Effector memory CD8-positive, alpha-beta T cell (primary cell): ENCODE measurements around the gene TBC1D22A.
A peak's percentile ranks its signal among the peaks of the same experiment; 100 is the strongest.

ENCODE experiments used
- ATAC-seq: fragments of 150-1000 bp; cut with Tn5 transposase; replicated peaks from 2 replicates; pipeline ENCODE4 v1.10.0; 2021; ENCODE audit warnings: mild to moderate bottlenecking, moderate library complexity
- DNase-seq, 3 experiments: peaks; one replicate each; pipeline ENCODE4 v3.0.0; 2021
- H3K27ac Mint-ChIP-seq, 2 donors: one replicate each; pipeline ENCODE4 v1.8.0; 2022; ENCODE audit warnings: mild to moderate bottlenecking in 2 of 2, mixed read lengths in 2 of 2, moderate library complexity in 2 of 2
- H3K27me3 Mint-ChIP-seq, 2 donors: one replicate each; pipeline ENCODE4 v1.8.0; 2022; ENCODE audit warnings: mixed read lengths in 2 of 2
- H3K36me3 Mint-ChIP-seq: one replicate; pipeline ENCODE4 v1.8.0; 2022; ENCODE audit warnings: mild to moderate bottlenecking, moderate library complexity, mixed read lengths; ENCODE audit not compliant: insufficient read depth
- H3K4me1 Mint-ChIP-seq, 2 donors: one replicate each; pipeline ENCODE4 v1.8.0; 2022; ENCODE audit warnings: low read depth in 2 of 2, mixed read lengths in 2 of 2
- H3K4me3 Mint-ChIP-seq, 2 donors: one replicate each; pipeline ENCODE4 v1.8.0; 2022; ENCODE audit warnings: mild to moderate bottlenecking in 2 of 2, mixed read lengths in 2 of 2, moderate library complexity in 2 of 2
- H3K9me3 Mint-ChIP-seq, 2 donors: one replicate each; pipeline ENCODE4 v1.8.0; 2022; ENCODE audit warnings: mixed read lengths in 2 of 2

TBC1D22A gene

DNA sequence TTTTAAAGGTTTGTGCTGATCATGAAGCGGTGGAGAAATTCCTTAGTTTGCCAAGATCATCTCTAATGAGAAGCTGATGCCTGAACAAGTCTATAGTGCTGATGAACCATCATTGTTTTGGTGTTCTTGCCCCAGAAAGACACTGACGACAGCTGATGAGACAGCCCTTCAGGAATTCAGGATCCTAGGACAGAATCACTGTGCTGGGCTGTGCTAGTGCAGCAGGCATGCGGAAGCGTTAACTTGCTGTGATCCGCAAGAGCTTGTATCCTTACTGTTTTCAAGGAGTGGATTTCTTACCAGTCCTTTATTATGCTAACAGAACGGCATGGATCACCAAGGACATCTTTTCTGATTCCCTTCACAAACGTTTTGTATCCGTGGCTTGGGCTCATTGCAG, 104.1 kb downstream of the TBC1D22A start:
- H3K9me3 Mint-ChIP-seq, result no peaks in the 10 kb centered on the region
- no peak for ATAC-seq
- H3K27me3 Mint-ChIP-seq, result no peaks in the 10 kb centered on the region
- H3K36me3 Mint-ChIP-seq, result peaks cover 8% of the 10 kb centered on the region
- no peak for DNase-seq
- peaks cover 19 to 21% of the 10 kb centered on the region in 2 donors for H3K4me1 Mint-ChIP-seq
- no peak overlapping the region for H3K27ac Mint-ChIP-seq
- H3K4me3 Mint-ChIP-seq, result no peak overlapping the region

DNA sequence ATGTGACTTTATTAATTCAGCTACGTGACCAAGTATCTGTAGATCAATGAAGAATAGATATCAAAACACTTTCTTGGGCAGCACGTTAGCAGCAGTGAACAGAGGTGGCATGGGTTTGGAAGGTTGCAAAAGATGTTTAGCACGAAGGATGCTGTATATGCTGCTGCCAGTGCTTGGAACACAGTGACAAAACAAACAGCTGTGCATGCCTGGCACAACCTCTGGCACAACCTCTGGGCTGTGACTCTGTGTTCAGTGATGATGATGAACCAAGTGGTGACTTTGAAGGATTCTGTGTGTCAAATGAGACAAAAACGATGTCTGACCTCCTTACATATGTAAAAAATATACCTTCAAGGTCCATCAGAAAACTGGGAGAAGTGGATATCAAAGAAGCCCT, 104.7 kb downstream of the TBC1D22A start:
- DNase-seq (no peak), ATAC-seq (no peak)
- no peaks in the 10 kb centered on the region for H3K9me3 Mint-ChIP-seq
- peaks cover 14 to 16% of the 10 kb centered on the region in 2 donors for H3K4me1 Mint-ChIP-seq
- H3K4me3 Mint-ChIP-seq, result no peak overlapping the region
- peaks cover 8% of the 10 kb centered on the region for H3K36me3 Mint-ChIP-seq
- no peaks in the 10 kb centered on the region for H3K27me3 Mint-ChIP-seq
- no peak overlapping the region for H3K27ac Mint-ChIP-seq

DNA sequence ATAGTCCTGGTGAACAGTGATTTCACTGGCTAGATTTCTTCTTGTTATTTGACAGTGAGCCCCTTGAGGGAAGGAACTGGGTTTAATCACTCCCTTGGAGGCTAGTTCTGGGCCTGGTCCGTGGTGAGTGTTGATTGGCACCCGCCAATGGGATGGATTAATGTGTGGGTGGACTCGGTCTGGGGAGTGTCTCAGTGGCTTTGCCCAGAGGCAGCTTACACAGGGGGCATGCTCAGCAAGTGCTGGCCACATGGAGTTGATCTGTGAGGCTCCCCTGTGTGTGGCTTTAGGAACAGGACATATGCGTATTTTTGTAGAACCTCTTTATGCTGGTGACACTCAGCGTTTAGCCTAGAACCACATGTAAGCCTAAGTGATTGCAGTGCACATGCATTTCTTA, 106.9 kb downstream of the TBC1D22A start:
- no peaks in the 10 kb centered on the region for H3K9me3 Mint-ChIP-seq
- H3K4me3 Mint-ChIP-seq, result no peak overlapping the region
- H3K27ac Mint-ChIP-seq, result no peak overlapping the region
- no peak for DNase-seq
- ATAC-seq, result no peak
- H3K27me3 Mint-ChIP-seq, result no peaks in the 10 kb centered on the region
- H3K4me1 Mint-ChIP-seq, result peaks cover 10 to 16% of the 10 kb centered on the region in 2 donors
- H3K36me3 Mint-ChIP-seq, result peaks cover 8% of the 10 kb centered on the region

DNA sequence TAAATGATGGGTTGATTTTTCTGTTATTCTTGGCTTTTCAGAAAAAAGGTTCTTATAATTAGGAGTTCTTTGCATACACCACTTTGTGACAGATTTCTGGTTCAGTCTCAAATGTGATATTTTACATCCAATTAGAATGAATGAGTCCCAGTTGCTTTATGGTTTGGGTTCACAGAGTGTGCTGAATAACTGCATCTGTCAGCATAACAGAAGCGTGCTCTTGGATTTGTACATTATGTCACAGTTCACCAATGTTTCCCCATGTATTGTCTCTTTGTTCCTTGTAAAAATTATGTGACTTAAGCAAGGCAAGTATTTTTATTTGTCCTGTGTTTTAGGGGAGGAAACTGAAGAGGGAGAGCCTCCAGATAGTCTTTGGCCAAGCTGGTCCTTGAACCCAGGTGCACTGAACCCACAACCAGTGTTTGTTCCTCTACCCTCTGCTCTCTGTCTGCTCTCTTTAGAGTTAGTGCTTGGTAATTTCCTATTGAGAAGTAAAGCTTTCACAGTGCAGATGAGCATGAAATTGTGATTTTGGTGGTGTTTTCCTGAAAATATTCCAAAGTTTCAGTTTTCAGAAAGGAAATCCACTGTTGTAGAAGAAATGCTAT, 107.5 kb downstream of the TBC1D22A start:
- peaks cover 9 to 20% of the 10 kb centered on the region in 2 donors for H3K4me1 Mint-ChIP-seq
- no peaks in the 10 kb centered on the region for H3K9me3 Mint-ChIP-seq
- peaks cover 4% of the 10 kb centered on the region for H3K36me3 Mint-ChIP-seq
- H3K27ac Mint-ChIP-seq, result no peak overlapping the region
- no peak overlapping the region for H3K4me3 Mint-ChIP-seq
- DNase-seq (no peak), ATAC-seq (no peak)
- H3K27me3 Mint-ChIP-seq, result no peaks in the 10 kb centered on the region

DNA sequence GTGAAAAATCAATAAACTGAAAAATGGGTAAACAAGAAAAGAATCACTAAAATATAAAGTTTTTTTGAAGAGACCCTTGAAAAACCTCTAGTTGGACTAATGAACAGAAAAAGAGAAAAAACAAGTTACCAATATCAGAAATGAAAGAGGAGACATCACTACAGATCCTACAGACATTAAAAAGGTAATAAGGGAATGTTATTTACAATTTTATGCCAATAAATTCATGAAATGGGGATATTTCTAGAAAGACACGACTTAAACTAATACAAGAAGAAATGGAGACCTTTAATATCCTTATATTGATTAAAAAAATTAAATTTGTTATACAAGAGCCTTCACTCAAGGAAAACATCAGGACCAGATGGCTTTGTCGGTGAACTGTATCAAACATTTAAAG, 109.4 kb downstream of the TBC1D22A start:
- peaks cover 6 to 23% of the 10 kb centered on the region in 2 donors for H3K4me1 Mint-ChIP-seq
- no peak overlapping the region for H3K4me3 Mint-ChIP-seq
- no peak overlapping the region for H3K27ac Mint-ChIP-seq
- H3K9me3 Mint-ChIP-seq, result no peaks in the 10 kb centered on the region
- H3K36me3 Mint-ChIP-seq, result peaks cover 3% of the 10 kb centered on the region
- no peaks in the 10 kb centered on the region for H3K27me3 Mint-ChIP-seq
- ATAC-seq (no peak), DNase-seq (no peak)

DNA sequence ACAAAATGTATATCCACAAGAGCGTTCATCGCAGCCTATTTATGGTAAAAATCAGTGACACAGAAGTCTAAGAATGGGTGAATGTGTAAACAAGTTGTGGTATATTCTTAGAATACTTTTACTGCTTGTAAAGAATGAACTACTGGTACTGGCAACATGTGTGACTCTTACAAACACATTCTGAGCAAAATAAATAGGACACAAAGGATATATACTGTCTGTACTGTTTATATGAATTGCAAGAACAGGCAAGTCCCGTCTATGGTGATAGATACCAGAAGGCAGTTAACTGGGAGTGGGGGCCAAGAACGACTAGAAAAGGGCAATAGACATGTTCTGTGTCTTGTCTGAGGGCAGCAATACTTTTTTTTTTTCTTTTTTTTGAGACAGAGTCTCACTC, 112.6 kb downstream of the TBC1D22A start:
- Mint-ChIP-seq H3K27ac (peak overlapping the region; percentile 48 to 55), H3K4me1 (peaks cover 20 to 44% of the 10 kb centered on the region in 2 donors), H3K36me3 (no peaks in the 10 kb centered on the region), H3K4me3 (no peak overlapping the region), H3K27me3 (no peaks in the 10 kb centered on the region), H3K9me3 (no peaks in the 10 kb centered on the region)
- DNase-seq (no peak), ATAC-seq (no peak)

DNA sequence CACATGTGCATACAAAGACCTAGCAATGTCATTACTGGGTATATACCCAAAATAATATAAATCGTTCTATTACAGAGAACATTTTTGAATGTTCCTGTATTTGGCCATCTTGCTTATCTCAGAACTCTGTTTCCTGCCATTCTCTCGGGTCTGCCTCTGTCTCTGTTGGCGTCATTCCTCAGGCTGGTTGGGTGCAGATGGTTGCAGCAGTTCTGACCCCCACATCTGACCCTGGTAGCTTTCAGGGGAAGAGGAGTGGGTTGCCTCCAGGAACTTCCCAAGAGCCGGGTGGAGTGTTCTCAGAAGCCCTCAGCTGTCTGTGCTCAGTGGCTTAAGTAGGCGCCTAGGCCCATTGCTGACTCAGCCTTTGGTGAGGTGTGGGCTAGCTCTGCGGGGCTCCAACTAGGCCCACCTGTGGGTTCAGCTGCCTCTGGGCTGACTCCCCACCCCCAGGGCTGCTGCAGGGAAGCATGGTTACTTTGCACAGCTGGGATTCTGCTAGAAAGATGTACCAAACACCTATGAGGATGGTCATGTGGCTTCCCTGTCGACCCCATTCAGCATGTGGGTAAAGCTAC, 114.0 kb downstream of the TBC1D22A start:
- no peak for DNase-seq
- H3K27me3 Mint-ChIP-seq, result no peaks in the 10 kb centered on the region
- H3K4me3 Mint-ChIP-seq, result no peak overlapping the region
- no peaks in the 10 kb centered on the region for H3K9me3 Mint-ChIP-seq
- H3K4me1 Mint-ChIP-seq, result peaks cover 31 to 56% of the 10 kb centered on the region in 2 donors
- no peak for ATAC-seq
- H3K27ac Mint-ChIP-seq, result peak overlapping the region; percentile 46 to 93
- peaks cover 4% of the 10 kb centered on the region for H3K36me3 Mint-ChIP-seq

DNA sequence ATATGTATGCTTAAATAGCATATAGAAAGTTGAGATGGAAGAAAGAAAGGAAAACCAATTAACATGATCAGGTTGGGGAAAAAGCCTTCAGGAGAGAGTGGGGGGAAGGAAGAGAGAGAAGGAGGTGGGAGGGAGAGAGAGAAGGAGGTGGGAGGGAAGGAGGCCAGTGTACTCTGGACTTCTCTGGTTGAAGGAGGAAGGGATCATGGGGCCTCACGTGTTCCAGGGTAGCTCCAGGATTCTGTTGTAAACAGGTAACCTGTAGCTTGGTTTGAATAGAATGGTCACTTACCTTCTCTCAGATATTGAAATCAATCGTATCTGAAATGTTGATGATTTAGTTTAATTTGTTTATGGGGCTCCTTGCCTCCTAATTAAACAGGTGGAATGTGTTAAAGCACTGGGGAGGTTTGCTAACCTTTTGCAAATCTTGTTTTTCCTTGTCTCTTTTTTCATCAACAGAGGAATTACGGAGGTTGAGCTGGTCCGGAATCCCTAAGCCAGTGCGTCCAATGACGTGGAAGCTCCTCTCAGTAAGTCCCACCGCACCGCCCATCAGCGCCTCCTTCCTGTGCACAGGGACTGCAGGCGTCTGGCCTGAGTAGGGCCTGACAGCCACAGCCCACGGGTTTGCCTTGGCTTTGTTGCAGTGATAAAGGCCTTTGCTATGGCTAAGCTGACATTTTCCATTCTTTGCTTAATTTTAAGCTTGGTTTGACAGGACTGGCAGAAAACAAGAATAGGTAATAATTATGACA, 115.9 kb downstream of the TBC1D22A start:
- H3K4me3 Mint-ChIP-seq, result no peak overlapping the region
- H3K9me3 Mint-ChIP-seq, result no peaks in the 10 kb centered on the region
- ATAC-seq, result no peak
- peaks cover 39 to 67% of the 10 kb centered on the region in 2 donors for H3K4me1 Mint-ChIP-seq
- H3K27ac Mint-ChIP-seq, result peak overlapping the region; percentile 82 to 93
- DNase-seq, result no peak
- H3K36me3 Mint-ChIP-seq, result peaks cover 4% of the 10 kb centered on the region
- H3K27me3 Mint-ChIP-seq, result no peaks in the 10 kb centered on the region

DNA sequence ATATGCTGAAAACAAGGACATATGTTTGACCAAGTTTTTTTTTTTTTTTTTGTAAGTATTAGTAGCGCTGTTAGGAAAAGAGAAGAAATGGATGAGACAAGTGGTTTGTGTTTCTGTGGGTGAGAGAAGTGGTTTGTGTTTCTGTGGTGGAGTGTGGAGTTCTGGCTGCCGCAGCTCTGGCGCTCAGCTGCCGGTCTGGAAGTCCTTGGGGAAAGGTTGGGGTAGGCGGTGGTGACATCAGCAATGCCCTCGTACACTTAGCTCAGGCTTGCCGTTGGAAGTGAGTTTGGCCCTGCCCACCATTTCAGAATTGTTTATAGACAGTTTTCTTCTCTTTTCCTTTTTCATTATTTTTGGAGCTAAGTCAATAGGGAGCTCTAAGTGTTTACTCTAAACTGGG, 116.6 kb downstream of the TBC1D22A start:
- H3K27me3 Mint-ChIP-seq, result no peaks in the 10 kb centered on the region
- H3K36me3 Mint-ChIP-seq, result peaks cover 4% of the 10 kb centered on the region
- no peaks in the 10 kb centered on the region for H3K9me3 Mint-ChIP-seq
- no peak for ATAC-seq
- H3K27ac Mint-ChIP-seq, result peak overlapping the region in 1 of 2 donors; percentile 82
- peaks cover 43 to 62% of the 10 kb centered on the region in 2 donors for H3K4me1 Mint-ChIP-seq
- no peak overlapping the region for H3K4me3 Mint-ChIP-seq
- no peak for DNase-seq

DNA sequence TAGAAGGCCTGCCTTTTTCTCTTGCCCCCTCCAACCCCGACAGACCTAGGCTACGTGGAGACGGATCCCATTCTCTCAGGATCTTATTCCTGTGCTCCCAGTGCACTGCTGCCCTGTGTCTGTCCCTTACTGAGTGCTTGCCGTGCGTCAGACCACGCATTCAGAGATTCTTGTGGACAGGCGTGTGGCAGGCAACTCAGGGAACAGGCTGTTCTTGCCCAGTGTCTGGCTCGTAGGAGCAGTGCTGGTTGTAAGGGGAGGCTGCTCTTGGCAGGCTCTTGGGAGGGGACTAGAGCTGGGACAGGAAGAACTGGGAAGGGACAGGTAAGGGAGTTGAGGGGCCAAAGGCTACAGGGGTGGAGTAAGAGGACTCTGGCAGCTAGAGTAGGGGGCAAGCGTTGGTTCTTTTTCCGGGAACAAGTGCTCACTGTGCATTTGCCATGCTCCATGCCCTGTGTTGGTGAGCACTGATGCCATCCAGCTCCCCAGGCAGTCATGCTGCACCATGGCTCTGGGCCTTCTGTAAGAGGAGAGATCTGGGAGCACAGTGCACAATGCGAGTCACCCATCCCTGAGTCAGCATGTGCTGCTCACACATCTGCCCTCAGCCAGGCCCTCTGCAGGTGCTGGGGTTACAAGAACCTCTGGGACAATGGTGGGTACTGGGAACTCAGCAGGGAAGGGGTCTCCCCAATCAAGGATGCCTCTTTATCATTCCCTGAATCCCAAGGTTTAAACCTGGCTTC, 119.1 kb downstream of the TBC1D22A start:
- ATAC-seq (no peak), DNase-seq (no peak)
- Mint-ChIP-seq H3K36me3 (peaks cover 10% of the 10 kb centered on the region), H3K27me3 (no peaks in the 10 kb centered on the region), H3K4me1 (peaks cover 47 to 62% of the 10 kb centered on the region in 2 donors), H3K9me3 (no peaks in the 10 kb centered on the region), H3K27ac (peak overlapping the region; percentile 47 to 78), H3K4me3 (no peak overlapping the region)

DNA sequence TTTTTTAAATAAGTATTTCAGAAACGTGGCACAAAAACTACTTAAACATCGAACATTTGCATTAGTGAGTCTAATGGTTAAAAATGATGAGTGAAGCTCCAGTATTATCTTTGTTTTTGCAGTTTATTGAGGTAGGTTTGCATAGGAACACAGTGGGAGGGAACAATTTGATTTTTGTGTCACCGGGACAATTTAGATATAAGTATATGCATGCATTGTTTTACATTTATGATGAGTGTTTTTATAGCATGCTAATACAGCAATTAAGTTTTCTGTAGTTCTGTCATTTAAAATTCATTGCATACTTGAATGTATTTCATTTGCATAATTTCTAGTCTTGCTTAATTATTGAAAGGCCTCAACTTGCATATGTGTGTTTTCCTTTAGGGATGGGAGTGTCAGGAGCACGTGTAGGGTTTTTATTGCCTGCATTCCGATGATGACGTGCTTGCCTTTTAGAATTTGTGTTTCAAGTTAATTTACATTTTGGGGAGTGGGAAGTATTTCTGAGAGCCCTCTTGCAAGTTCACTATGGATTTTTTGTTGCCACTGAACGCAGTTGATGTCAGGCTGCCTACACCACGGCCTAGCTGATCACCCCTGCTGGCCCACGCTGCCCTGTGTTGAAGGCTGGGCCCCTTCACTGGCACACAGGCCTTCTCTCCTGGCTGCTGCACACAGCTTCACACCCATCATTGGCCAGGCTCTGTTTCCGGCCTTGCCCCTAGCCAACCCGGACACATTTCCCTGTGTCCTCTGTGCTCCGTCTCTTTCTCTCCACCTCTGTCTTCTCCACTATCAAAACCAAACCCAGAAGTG, 120.9 kb downstream of the TBC1D22A start:
- H3K4me1 Mint-ChIP-seq, result peaks cover 39 to 48% of the 10 kb centered on the region in 2 donors
- no peak for DNase-seq
- H3K27ac Mint-ChIP-seq, result peak overlapping the region in 1 of 2 donors; percentile 47

DNA sequence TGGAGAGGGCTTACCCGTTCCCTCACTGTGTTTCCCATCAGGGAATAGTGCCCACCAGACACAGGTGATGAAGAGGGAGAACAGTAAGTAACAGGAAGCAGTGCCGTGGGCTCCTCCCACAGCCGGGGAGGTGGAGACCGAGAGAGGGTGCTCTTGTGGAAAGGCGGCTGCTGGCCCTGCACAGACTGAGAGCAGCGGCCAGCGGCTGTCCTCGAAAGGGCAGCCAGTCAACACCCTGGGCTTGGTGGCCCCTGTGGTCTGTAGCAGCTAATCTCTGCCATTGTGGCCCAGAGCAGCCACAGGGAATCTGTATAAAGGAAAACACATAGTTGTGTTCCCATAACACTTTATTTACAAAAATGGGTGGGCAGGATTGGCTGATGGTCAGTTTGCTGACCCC, 121.9 kb downstream of the TBC1D22A start:
- Mint-ChIP-seq H3K36me3 (peaks cover 10% of the 10 kb centered on the region), H3K27me3 (no peaks in the 10 kb centered on the region), H3K4me1 (peaks cover 36 to 40% of the 10 kb centered on the region in 2 donors), H3K9me3 (no peaks in the 10 kb centered on the region), H3K27ac (no peak overlapping the region), H3K4me3 (no peak overlapping the region)
- ATAC-seq, result no peak
- DNase-seq, result no peak

More for the DNA sequence above, 120.9 kb downstream of the TBC1D22A start:
- no peak for ATAC-seq
- Mint-ChIP-seq H3K36me3 (peaks cover 10% of the 10 kb centered on the region), H3K4me3 (no peak overlapping the region), H3K27me3 (no peaks in the 10 kb centered on the region), H3K9me3 (no peaks in the 10 kb centered on the region)

DNA sequence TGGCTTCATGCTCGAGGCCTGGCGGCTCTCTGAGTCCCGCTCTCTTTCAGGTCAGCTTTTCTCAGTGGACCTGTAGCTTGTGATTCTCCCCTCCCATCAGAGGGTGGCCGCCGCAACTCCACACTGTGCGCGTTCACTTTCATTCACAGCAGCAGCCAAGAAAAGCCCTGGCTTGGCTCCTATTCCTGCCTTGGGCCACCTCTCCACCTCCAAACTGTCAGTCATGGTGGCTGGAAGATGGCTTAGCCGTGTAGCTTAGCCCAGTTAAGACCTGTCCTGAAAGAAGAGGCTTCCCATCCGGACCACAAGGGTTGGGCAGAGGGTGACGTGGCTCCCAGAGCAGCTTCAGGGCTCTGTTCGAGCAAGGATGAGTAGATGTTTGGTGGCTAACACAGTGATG, 125.5 kb downstream of the TBC1D22A start:
- ATAC-seq (no peak), DNase-seq (no peak)
- Mint-ChIP-seq H3K27ac (peak overlapping the region in 1 of 2 donors; percentile 12), H3K4me1 (peaks cover 11 to 16% of the 10 kb centered on the region in 2 donors), H3K36me3 (peaks cover 20% of the 10 kb centered on the region), H3K9me3 (no peaks in the 10 kb centered on the region), H3K4me3 (no peak overlapping the region), H3K27me3 (no peaks in the 10 kb centered on the region)
